DMS114 treated with DMSO at 0.1 percent for 48 hours (cell line): ENCODE measurements around the gene LRRC28.
"Not testable (repeated sequence)": the region's sequence is repeated elsewhere in the genome, so short reads cannot be mapped to it uniquely, and the experiment has no call there.

Source experiments
- DNase-seq: peaks from one replicate; lab custom pipeline; 2025; ENCODE audit not compliant: unreplicated experiment; lab: John Stamatoyannopoulos, UW

Gene LRRC28

GRCh38 chr15:99250857-99251841 is at the start of gene LRRC28:
Gene LRRC28, plus strand, starts transcription at chr15:99251481. Its CDS starts 4,477 bp downstream, at chr15:99255958.
- peak; percentile 99 for DNase-seq

- no peak for DNase-seq
Observed at GRCh38 chr15:99202176-99202552, 49.1 kb upstream of the LRRC28 start.

- DNase-seq = no peak
Observed at GRCh38 chr15:99207672-99208071, 43.6 kb upstream of the LRRC28 start.

- DNase-seq = no peak
Observed at GRCh38 chr15:99209326-99209725, 42.0 kb upstream of the LRRC28 start.

GRCh38 chr15:99210334-99210733 is 40.9 kb upstream of the LRRC28 start:
- no peak for DNase-seq

GRCh38 chr15:99211926-99212325 is 39.4 kb upstream of the LRRC28 start:
- no peak for DNase-seq

- DNase-seq = no peak
Observed at GRCh38 chr15:99212406-99212805, 38.9 kb upstream of the LRRC28 start.

GRCh38 chr15:99213187-99213811 is 38.0 kb upstream of the LRRC28 start:
- DNase-seq = peak; percentile 62

GRCh38 chr15:99224372-99225214 is 26.7 kb upstream of the LRRC28 start:
- no peak for DNase-seq

GRCh38 chr15:99226802-99227201 is 24.5 kb upstream of the LRRC28 start:
- no peak for DNase-seq

- no peak for DNase-seq
Observed at GRCh38 chr15:99228120-99228770, 23.0 kb upstream of the LRRC28 start.

- no peak for DNase-seq
Observed at GRCh38 chr15:99230867-99231266, 20.4 kb upstream of the LRRC28 start.

GRCh38 chr15:99232740-99233139 is 18.5 kb upstream of the LRRC28 start:
- no peak for DNase-seq

GRCh38 chr15:99234160-99234559 is 17.1 kb upstream of the LRRC28 start:
- not testable (repeated sequence) for DNase-seq

GRCh38 chr15:99238849-99239248 is 12.4 kb upstream of the LRRC28 start:
- DNase-seq = no peak

GRCh38 chr15:99239545-99240198 is 11.6 kb upstream of the LRRC28 start:
- DNase-seq = no peak

- DNase-seq = no peak
Observed at GRCh38 chr15:99241752-99242151, 9.5 kb upstream of the LRRC28 start.

GRCh38 chr15:99244306-99244705 is 7.0 kb upstream of the LRRC28 start:
- no peak for DNase-seq

GRCh38 chr15:99247062-99247461 is 4.2 kb upstream of the LRRC28 start:
- no peak for DNase-seq

- DNase-seq = no peak
Observed at GRCh38 chr15:99248000-99248715, 3.1 kb upstream of the LRRC28 start.
